GM12873 (cell line): ENCODE measurements around the gene F9.

ENCODE experiments used
- CTCF ChIP-seq: IDR thresholded peaks from 2 replicates; pipeline ENCODE4 v1.5.1; 2012; ENCODE audit warnings: low read depth, mild to moderate bottlenecking, moderate library complexity, low read length, control low read depth; ENCODE audit not compliant: insufficient read depth; ENCODE audit errors: missing control alignments

F9 gene

GRCh38 chrX:139596068-139596467 is 65.5 kb downstream of the F9 start:
- no peak for TF ChIP-seq CTCF

GRCh38 chrX:139600105-139600504 is 69.6 kb downstream of the F9 start:
- no peak for TF ChIP-seq CTCF
